Activated naive CD8-positive, alpha-beta T cell treated with anti-CD3 and anti-CD28 coated beads, Interleukin-2, amount 50 U/mL, for 16 hours (primary cell): ENCODE data around the gene ACTA2.

ENCODE experiments used
- DNase-seq: peaks from one replicate; pipeline ENCODE4 v3.0.0-alpha.2; 2020; ENCODE audit warnings: low read depth, low spot score

The ACTA2 gene

DNA sequence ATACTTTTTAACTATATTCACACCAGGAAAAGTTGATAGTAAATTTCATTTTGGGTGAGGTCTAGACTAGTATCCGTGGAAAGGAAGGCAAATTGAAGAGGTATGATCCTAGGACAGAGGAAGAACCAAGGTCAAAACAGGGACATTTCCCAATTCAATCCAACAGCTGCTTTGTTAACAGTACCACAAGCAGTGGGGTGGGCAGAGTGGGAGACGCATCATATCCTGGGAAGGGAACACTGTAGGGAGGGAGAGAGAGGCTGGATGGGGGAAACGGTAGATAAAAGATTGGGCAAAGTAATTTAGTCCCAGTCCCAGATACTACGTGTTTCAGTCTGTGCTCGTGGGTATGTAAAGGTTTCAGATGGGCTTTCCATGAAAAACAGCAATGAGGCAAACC, 28.9 kb upstream of the ACTA2 start:
- no peak for DNase-seq

GRCh38 chr10:88980800-88981199, 28.2 kb upstream of the ACTA2 start:
- no peak for DNase-seq

- no peak for DNase-seq
These were observed 27.7 kb upstream of the ACTA2 start for GRCh38 chr10:88980247-88980646.

- DNase-seq, result no peak
These were observed 27.0 kb upstream of the ACTA2 start for GRCh38 chr10:88979603-88980002.

DNA sequence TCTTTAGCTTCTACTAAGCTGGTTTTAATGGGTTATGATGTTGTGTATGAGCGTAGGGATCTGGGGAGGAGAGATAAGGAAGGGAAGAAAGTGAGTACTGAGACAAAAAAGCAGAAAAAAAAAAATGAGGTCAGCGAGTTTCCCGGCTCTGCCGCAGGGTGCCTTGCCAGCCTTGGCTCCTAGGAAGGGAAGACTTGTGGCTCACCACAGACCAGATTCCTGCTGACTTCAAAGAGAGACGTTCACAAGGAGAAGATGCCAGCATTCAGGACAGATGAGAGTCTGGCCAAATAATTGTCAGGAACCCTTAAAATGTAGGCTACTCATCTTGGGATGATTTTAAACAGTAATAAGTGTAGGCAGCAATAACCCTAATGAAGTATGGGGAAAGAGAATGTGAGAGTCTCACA, 26.6 kb upstream of the ACTA2 start:
- DNase-seq, result no peak

- DNase-seq, result no peak
These were observed 25.9 kb upstream of the ACTA2 start for GRCh38 chr10:88978463-88978862.

DNA sequence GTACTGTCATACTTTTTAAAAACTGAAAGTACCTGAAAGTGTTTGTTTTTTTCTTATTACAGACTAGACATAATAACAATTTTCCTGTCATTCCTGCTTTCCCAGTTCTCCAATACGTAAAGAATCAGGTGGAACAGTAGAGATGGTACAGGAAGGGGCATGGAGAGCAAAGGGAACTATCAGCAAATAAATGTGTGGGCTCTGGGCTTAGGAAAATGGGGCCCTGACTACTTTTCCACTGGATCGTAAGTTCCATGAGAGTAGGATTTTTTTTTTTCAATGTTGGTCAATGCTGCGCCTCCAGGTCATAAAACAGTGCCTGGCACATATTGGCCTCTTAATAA, 22.8 kb upstream of the ACTA2 start:
- no peak for DNase-seq

- DNase-seq, result no peak
These were observed 22.1 kb upstream of the ACTA2 start for GRCh38 chr10:88974446-88975376.

DNA sequence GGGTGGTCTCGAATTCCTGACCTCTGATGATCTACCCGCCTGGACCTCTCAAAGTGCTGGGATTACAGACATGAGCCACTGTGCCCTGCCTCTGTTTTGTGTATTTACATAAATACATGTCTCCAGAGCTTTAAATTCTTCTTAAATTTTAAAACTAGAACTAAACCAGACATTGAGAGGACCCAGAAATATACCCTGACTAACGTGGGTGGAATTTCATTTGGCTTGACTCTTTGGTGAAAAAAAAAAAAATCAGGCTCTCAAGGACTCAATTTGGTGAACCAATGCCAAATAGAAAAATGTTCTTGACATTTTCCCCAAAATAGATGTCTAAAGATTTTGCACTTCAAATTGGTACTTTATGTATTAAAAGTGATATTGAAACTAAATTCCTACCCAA, 21.4 kb upstream of the ACTA2 start:
- DNase-seq, result no peak

DNA sequence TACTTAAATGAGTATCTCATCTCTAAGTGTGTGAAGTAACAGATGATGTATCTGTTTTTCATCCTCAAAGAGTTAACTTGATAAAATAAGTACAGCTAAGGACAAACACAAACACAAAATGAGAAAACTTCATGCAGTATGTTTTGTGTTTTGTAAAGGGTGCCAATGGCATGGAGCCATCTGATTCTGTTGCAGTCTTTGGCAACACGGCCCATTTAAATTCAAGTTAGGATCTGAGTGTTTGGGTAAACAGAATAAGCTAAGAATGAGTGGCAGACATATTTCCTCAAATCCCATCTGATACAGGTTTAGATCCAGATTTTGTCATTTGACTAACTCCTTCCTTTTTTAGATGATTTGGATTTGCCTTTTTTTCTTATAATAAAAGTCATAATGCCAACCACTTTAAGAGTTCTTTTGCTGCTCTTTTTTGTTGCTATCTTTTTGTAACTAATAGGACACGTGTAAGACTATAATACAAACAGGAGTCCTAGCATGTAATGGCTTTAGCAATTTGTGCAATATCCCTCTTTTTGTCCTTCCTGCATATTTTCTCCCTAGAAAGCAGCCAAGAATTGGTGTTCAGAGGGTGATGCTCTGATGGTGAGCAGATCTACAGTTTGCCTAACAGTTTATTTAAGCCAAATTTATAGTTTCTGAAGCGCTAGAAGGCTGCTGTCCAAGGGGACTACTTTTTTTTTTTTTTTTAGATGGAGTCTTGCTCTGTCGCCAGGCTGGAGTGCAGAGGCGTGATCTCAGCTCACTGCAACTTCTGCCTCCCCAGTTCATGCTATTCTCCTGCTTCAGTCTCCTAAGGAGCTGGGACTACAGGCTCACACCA, 18.9 kb upstream of the ACTA2 start:
- no peak for DNase-seq

GRCh38 chr10:88968391-88968790, 15.8 kb upstream of the ACTA2 start:
- DNase-seq, result no peak

- no peak for DNase-seq
These were observed 14.2 kb upstream of the ACTA2 start for GRCh38 chr10:88966797-88967196.

- DNase-seq, result no peak
These were observed 12.4 kb upstream of the ACTA2 start for GRCh38 chr10:88964869-88965415.

- no peak for DNase-seq
These were observed 11.8 kb upstream of the ACTA2 start for GRCh38 chr10:88964360-88964759.

GRCh38 chr10:88963318-88963717, 10.7 kb upstream of the ACTA2 start:
- DNase-seq, result no peak

- no peak for DNase-seq
These were observed 9.8 kb upstream of the ACTA2 start for GRCh38 chr10:88962336-88962735.

DNA sequence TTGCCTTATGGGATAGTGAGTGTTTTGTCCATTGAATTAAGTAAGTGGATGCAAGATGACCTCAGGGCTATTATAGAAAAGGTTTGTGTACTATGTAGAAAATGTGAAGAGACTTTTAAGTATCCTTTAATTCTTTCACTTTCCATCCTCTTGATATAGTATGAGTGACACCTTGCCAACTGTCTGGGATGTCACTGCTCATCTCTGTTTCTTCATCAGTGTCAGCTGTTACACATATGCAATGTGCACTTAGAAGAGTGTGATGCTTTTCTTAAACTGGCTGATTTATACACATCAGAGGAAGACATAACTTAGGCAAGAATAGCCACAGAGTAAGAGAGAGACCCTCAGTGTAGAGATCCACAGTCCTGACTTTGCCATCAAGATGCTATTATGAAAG, 8.7 kb upstream of the ACTA2 start:
- DNase-seq, result no peak

GRCh38 chr10:88960802-88961201, 8.2 kb upstream of the ACTA2 start:
- no peak for DNase-seq

DNA sequence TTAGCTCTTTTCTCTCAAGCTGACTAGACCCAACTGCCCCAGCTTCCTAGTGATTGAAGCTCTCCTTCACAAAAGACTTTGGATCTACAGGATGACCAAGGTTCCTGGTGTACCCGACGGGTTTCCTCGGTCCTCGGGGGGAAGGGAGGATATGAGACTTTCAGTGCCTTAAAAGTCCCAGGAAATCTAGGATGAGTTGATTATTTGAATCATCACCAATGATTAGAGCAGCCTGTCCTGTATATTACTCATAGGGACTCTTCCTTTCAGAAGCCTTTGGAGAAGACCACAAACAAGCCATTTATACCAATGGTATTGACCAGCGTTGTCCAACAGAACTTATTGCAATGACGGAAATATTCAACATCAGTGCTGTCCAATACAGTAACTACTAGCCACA, 6.1 kb upstream of the ACTA2 start:
- no peak for DNase-seq

- no peak for DNase-seq
These were observed 4.8 kb upstream of the ACTA2 start for GRCh38 chr10:88957381-88957780.

DNA sequence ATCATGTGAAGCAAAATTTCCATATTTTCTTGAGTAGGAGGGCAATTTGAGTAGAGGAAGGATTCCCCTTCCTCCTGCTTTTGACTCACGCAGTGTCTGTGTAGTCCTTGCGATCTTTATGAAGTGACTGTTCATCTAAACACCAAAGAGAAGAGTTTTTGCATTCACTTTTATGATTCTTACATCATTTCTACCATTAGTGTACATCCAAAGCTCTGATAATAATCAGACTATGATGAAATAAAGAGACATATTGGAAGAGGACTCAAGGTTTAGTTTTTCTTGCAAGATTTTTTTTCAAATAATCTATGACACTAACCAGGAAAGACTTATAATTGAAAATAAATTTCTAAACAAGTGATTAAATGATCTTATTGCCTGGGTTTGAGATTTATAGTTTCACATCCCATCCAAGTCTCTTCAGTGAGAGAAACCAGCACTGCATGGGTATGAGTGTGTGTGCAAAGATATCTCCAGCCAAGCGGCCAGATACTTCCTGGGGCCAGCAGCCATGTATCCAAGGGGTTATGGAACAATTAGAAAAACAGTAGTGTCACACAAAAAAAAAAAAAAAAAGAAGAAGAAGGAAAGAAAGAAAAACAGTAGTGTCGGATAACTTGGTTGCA, 2.0 kb upstream of the ACTA2 start:
- DNase-seq, result no peak

GRCh38 chr10:88953662-88954061, 1.1 kb upstream of the ACTA2 start:
- DNase-seq, result no peak
